ENCODE measurements around the gene DPP6. TPM values are rescaled to one million over a fixed set of nuclear protein-coding genes. Genes with fewer than 3 reads are reported as not detected.

Gene DPP6
- total RNA-seq, 1 donor from 2014 or later = 0.39 TPM

DNA sequence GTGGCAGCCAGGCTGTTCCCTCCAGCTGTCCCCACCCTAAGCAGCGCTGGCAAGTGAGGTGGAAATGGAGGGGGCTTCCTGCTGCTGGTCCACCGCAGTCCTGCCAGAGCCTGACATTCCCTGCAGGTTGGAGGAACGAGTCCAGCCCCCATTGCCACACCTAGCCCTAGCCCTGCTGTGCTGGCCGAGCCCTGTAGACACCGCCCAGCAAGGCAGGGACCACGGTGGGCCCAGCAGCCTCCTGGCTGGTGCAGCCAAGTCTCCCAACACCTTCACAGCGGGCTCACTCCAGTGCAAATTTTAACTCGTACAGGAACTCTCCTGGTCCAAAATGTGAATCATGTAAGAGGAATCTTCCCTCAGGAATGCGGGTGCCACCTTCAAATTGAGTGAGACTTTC is 834.4 kb downstream of the DPP6 start:
- Histone ChIP-seq H3K27me3 (no peaks in the 10 kb centered on the region), H3K79me2 (ENCODE audit: low read depth) (no peaks in the 10 kb centered on the region), H4K20me1 (ENCODE audit: low read depth) (no peaks in the 10 kb centered on the region), H3F3A (ENCODE audit: low read depth) (peaks cover 13% of the 10 kb centered on the region), H3K9me3 (ENCODE audit: low read depth) (no peaks in the 10 kb centered on the region), H3K36me3 (no peaks in the 10 kb centered on the region), H2AFZ (replicated peaks) (no peak overlapping the region), H3K4me1 (no peaks in the 10 kb centered on the region), H3K4me3 (no peak overlapping the region), H3K4me2 (no peak overlapping the region), H3K27ac (no peak overlapping the region), H3K9ac (no peak overlapping the region)
- no peaks in the 10 kb centered on the region for H3K36me3 Mint-ChIP-seq
- no peaks in the 10 kb centered on the region for H3K27me3 Mint-ChIP-seq (ENCODE audit: insufficient read depth, low read depth)
- no peak for TF ChIP-seq EZH2 (IDR thresholded peaks at IDR 0.05)
- TF ChIP-seq, protein P1, sequence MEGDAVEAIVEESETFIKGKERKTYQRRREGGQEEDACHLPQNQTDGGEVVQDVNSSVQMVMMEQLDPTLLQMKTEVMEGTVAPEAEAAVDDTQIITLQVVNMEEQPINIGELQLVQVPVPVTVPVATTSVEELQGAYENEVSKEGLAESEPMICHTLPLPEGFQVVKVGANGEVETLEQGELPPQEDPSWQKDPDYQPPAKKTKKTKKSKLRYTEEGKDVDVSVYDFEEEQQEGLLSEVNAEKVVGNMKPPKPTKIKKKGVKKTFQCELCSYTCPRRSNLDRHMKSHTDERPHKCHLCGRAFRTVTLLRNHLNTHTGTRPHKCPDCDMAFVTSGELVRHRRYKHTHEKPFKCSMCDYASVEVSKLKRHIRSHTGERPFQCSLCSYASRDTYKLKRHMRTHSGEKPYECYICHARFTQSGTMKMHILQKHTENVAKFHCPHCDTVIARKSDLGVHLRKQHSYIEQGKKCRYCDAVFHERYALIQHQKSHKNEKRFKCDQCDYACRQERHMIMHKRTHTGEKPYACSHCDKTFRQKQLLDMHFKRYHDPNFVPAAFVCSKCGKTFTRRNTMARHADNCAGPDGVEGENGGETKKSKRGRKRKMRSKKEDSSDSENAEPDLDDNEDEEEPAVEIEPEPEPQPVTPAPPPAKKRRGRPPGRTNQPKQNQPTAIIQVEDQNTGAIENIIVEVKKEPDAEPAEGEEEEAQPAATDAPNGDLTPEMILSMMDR (IDR thresholded peaks at IDR 0.05) = no peak
- no peak for TF ChIP-seq EZH2phosphoT487 (IDR thresholded peaks at IDR 0.05)
- DNase-seq (ENCODE audit: low spot score) = no peak
- H3K27ac Mint-ChIP-seq = peak overlapping the region; percentile 20
- H3K4me1 Mint-ChIP-seq = no peaks in the 10 kb centered on the region
- H3K4me3 Mint-ChIP-seq = no peak overlapping the region
- no peaks in the 10 kb centered on the region for H3K9me3 Mint-ChIP-seq

DNA sequence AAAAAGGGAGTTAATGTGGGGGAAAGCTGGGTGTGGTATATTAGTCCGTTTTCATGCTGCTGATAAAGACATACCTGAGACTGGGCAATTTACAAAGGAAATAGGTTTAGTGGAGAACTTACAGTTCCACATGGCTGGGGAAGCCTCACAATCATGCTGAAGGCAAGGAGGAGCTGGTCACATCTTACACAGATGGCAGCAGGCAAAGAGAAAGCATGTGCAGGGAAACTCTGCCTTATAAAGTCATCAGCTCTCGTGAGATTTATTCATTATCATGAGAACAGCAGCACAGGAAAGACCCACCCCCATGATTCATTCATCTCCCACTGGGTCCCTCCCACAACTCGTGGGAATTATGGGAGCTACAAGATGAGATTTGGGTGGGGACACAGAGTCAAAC is 836.5 kb downstream of the DPP6 start:
- H3K4me1 Mint-ChIP-seq = no peaks in the 10 kb centered on the region
- DNase-seq (ENCODE audit: low spot score) = no peak
- Histone ChIP-seq H3F3A (ENCODE audit: low read depth) (peaks cover 7% of the 10 kb centered on the region), H3K9ac (no peak overlapping the region), H3K4me2 (no peak overlapping the region), H3K4me1 (no peaks in the 10 kb centered on the region), H3K79me2 (ENCODE audit: low read depth) (no peaks in the 10 kb centered on the region), H3K4me3 (no peak overlapping the region), H3K36me3 (no peaks in the 10 kb centered on the region), H3K27ac (no peak overlapping the region), H2AFZ (replicated peaks) (no peak overlapping the region), H3K9me3 (ENCODE audit: low read depth) (no peaks in the 10 kb centered on the region), H3K27me3 (no peaks in the 10 kb centered on the region), H4K20me1 (ENCODE audit: low read depth) (no peaks in the 10 kb centered on the region)
- TF ChIP-seq EZH2phosphoT487 (IDR thresholded peaks at IDR 0.05) = no peak
- H3K36me3 Mint-ChIP-seq = no peaks in the 10 kb centered on the region
- no peaks in the 10 kb centered on the region for H3K9me3 Mint-ChIP-seq
- H3K4me3 Mint-ChIP-seq = no peak overlapping the region
- H3K27me3 Mint-ChIP-seq (ENCODE audit: insufficient read depth, low read depth) = no peaks in the 10 kb centered on the region
- H3K27ac Mint-ChIP-seq = no peak overlapping the region

DNA sequence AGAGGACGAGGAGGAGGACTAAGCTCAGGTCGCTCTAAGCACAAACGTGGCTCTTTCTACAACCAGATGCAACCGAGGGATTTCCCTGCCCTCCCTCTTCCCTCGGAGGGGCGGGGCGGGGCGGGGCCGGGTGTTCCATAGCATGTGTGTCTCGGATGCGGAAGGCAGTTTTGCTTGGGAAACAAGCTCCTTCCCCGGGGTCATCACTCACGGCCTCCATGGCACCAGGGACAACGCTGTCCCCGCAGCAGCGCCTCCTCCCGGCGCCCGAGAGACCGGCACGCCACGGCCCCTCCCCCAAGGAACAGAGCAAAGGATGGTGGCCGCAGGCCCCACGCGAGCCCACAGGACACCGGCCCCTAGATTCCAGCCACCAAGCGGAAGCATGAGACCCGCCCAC is 840.3 kb downstream of the DPP6 start:
- Histone ChIP-seq H3K27ac (no peak overlapping the region), H3K27me3 (no peaks in the 10 kb centered on the region), H4K20me1 (ENCODE audit: low read depth) (no peaks in the 10 kb centered on the region), H2AFZ (replicated peaks) (peak overlapping the region; percentile 72), H3K79me2 (ENCODE audit: low read depth) (no peaks in the 10 kb centered on the region), H3K9ac (no peak overlapping the region), H3K9me3 (ENCODE audit: low read depth) (no peaks in the 10 kb centered on the region), H3K36me3 (no peaks in the 10 kb centered on the region), H3K4me1 (no peaks in the 10 kb centered on the region), H3F3A (ENCODE audit: low read depth) (no peaks in the 10 kb centered on the region), H3K4me2 (peak overlapping the region; percentile 22), H3K4me3 (no peak overlapping the region)
- H3K27me3 Mint-ChIP-seq (ENCODE audit: insufficient read depth, low read depth) = no peaks in the 10 kb centered on the region
- peak; percentile 63 for DNase-seq (ENCODE audit: low spot score)
- H3K36me3 Mint-ChIP-seq = no peaks in the 10 kb centered on the region
- H3K9me3 Mint-ChIP-seq = no peaks in the 10 kb centered on the region
- no peak for TF ChIP-seq EZH2 (IDR thresholded peaks at IDR 0.05)
- TF ChIP-seq, protein P1 (IDR thresholded peaks at IDR 0.05) = peak; percentile 46
- H3K4me3 Mint-ChIP-seq = no peak overlapping the region
- no peaks in the 10 kb centered on the region for H3K4me1 Mint-ChIP-seq
- H3K27ac Mint-ChIP-seq = no peak overlapping the region

DNA sequence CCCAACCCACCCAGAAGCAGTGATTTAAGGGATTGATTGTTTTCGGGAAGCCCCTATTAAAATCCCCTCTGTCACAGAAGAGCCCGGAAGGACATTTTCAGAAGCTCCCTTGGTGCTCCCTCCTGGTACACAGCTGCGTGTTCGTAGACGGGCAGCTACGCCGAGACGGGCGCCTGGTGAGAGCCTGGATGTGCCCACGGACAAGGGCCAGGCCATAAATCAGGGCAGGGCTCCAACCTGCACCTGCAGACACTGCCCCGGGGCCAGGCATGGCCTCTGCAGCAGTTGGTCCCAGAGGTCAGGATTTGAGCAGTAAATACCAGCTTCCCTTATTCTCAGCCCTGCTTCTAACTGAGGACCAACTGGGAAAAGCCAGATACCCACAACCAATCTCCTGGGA is 843.9 kb downstream of the DPP6 start:
- no peaks in the 10 kb centered on the region for H3K36me3 ChIP-seq
- H3K4me2 ChIP-seq = no peak overlapping the region
- Mint-ChIP-seq H3K4me3 (no peak overlapping the region), H3K36me3 (no peaks in the 10 kb centered on the region), H3K4me1 (no peaks in the 10 kb centered on the region), H3K27ac (no peak overlapping the region), H3K9me3 (no peaks in the 10 kb centered on the region), H3K27me3 (ENCODE audit: insufficient read depth, low read depth) (no peaks in the 10 kb centered on the region)
- no peak overlapping the region for H3K4me3 ChIP-seq
- H4K20me1 ChIP-seq (ENCODE audit: low read depth) = no peaks in the 10 kb centered on the region
- no peaks in the 10 kb centered on the region for H3K27me3 ChIP-seq
- no peaks in the 10 kb centered on the region for H3K4me1 ChIP-seq
- no peak overlapping the region for H3K27ac ChIP-seq
- H3K9me3 ChIP-seq (ENCODE audit: low read depth) = no peaks in the 10 kb centered on the region
- no peaks in the 10 kb centered on the region for H3K79me2 ChIP-seq (ENCODE audit: low read depth)
- no peak for TF ChIP-seq EZH2 (IDR thresholded peaks at IDR 0.05)
- TF ChIP-seq, protein P1 (IDR thresholded peaks at IDR 0.05) = no peak
- no peak for TF ChIP-seq EZH2phosphoT487 (IDR thresholded peaks at IDR 0.05)
- no peak overlapping the region for H2AFZ ChIP-seq (replicated peaks)
- no peak overlapping the region for H3K9ac ChIP-seq
- H3F3A ChIP-seq (ENCODE audit: low read depth) = no peaks in the 10 kb centered on the region
- no peak for DNase-seq (ENCODE audit: low spot score)

Measured in neural progenitor cell (in vitro differentiated cells).